ENCODE data around the gene WDFY2.
"Not testable (repeated sequence)": the region's sequence is repeated elsewhere in the genome, so short reads cannot be mapped to it uniquely, and the experiment has no call there.

Gene WDFY2

DNA sequence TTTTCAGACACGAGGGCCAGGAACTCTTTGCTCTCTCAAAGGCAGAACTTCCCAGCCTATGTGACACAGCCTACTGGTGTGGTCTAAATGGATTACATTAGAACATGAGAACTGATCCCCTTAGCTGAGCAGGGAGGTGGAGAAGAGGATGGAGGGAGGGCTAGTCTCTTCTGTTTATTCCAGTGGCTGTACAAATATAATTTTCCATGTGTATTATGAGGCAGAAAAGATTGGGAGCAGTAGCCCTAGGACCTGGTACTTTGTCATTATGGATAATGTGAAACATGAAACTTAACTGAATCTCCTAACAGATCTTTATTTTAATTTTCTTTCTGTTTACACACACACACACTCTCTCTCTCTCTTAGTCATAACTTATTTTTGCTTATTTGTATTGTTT, 82.1 kb downstream of the WDFY2 start:
- DNase-seq (ENCODE audit: low spot score), result no peak

GRCh38 chr13:51666839-51667238, 82.6 kb downstream of the WDFY2 start:
- no peak for DNase-seq (ENCODE audit: low spot score)

GRCh38 chr13:51668580-51669195, 84.4 kb downstream of the WDFY2 start:
- no peak for DNase-seq (ENCODE audit: low spot score)

GRCh38 chr13:51673165-51673564, 88.9 kb downstream of the WDFY2 start:
- no peak for DNase-seq (ENCODE audit: low spot score)

DNA sequence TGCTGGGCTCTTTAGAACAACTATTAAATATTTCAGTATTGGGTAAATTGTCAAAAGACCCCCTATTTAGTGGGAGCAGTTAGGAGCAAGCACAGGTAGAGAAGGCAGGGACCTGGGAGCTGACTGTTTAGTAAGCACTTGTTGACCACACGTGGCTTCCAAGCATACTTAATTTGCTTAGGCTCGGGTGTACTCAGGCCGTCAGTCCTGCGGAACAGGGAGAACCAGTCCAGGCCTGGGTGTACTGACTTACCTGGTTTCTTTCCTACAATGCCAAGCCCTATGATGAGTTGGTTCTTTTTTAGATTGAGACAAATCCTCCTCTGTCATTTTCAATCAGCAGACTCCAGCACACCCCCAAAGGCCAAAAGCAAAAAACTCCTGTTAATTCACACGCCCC, 90.0 kb downstream of the WDFY2 start:
- DNase-seq (ENCODE audit: low spot score), result no peak

- no peak for DNase-seq (ENCODE audit: low spot score)
Measured at GRCh38 chr13:51675385-51675784, 91.1 kb downstream of the WDFY2 start.

- no peak for DNase-seq (ENCODE audit: low spot score)
Measured at GRCh38 chr13:51675877-51676276, 91.6 kb downstream of the WDFY2 start.

DNA sequence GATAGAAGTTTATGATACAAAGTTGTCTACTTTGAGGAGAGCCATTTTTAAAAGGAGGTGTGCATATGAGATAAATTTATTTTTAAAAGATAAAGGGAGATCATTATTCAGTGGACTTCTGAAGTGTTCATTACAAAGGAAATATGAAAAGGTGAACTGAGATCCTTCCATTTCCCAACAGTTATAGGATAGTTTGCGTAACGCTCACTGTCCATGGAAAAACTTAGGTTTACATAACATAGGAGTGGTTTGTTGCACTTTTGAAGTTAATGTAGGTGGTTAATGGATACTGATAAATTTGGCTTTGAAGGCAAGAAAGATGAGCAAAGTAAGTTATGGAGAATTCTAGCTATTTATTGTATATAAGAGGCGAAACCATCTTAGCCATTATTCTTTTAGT, 92.5 kb downstream of the WDFY2 start:
- no peak for DNase-seq (ENCODE audit: low spot score)

- no peak for DNase-seq (ENCODE audit: low spot score)
Measured at GRCh38 chr13:51678420-51678819, 94.2 kb downstream of the WDFY2 start.

- DNase-seq (ENCODE audit: low spot score), result no peak
Measured at GRCh38 chr13:51679616-51680015, 95.4 kb downstream of the WDFY2 start.

- no peak for DNase-seq (ENCODE audit: low spot score)
Measured at GRCh38 chr13:51681037-51681678, 96.9 kb downstream of the WDFY2 start.

DNA sequence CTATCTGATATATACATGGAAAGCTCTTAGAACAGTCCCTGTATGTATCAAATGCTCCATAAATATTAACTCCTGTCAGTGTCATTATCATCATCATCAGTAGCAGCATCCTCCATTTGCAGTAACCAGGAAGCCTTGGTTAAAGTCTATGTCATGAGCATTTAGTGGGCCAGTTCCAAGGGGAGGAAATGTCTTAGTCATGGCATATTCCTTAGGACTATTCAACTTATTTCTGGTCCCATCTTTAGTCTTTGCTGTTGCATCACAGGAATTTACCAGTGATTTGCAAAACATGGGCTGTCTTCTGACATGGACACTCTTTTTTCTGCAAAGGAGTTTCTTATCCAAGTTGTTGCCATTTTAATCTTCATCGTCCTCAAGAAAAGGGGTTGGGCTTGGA, 98.4 kb downstream of the WDFY2 start:
- DNase-seq (ENCODE audit: low spot score), result no peak

DNA sequence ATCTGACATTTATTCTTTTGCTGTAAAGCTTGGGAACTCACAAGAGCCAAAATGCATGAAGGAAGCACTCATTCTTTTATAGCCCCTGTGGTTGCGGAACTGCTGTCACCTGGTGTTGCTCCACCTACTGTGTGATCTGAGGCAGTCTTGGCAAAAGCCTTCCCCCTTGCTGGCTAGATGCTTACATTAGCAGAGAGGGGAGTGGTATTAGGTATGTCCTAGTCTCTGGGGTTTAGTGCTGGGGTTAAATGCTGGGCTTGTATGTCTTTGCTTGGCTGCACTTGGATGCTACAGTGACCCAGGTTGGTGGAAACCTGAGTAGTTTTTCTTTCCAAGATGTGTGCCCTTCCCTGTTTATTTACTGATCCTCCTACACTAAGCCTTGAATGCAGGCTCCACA, 99.3 kb downstream of the WDFY2 start:
- DNase-seq (ENCODE audit: low spot score), result no peak

- no peak for DNase-seq (ENCODE audit: low spot score)
Measured at GRCh38 chr13:51684076-51684475, 99.8 kb downstream of the WDFY2 start.

DNA sequence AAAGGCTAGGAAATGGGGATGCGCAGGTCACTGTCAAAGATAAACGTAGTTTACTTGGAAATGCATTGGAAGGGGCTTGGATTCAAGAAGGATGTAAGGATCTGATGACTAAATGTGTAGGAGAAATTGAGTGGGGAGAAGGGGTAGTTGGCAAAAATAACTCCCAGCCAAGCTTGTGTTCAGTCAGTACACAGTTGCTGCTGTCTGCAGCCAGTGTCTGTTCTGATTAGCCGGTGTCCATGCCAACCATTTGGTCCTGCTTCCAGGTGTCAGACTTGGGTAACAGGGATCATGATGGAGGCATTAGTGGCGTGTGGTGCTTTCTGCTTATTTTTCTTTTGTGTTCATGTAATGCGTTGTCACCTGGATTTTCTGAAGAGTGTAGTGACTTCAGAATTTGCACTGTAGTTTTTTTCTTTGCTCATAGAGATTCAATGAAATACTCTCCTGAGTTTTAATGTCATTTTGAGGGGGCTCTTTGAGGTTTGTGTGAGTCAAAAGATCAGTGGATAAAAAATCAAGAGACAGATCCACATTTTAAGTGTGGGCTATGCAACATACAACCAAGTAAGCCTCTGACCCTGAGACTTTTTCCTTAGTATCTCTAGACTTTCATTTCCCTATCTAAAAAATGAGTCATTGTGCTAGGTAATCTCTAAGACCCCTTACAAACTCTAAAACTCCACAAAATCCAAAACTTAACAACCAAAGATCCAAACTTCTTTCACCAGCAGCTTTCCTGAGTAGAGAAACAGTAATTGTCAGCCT, 103.9 kb downstream of the WDFY2 start:
- no peak for DNase-seq (ENCODE audit: low spot score)

DNA sequence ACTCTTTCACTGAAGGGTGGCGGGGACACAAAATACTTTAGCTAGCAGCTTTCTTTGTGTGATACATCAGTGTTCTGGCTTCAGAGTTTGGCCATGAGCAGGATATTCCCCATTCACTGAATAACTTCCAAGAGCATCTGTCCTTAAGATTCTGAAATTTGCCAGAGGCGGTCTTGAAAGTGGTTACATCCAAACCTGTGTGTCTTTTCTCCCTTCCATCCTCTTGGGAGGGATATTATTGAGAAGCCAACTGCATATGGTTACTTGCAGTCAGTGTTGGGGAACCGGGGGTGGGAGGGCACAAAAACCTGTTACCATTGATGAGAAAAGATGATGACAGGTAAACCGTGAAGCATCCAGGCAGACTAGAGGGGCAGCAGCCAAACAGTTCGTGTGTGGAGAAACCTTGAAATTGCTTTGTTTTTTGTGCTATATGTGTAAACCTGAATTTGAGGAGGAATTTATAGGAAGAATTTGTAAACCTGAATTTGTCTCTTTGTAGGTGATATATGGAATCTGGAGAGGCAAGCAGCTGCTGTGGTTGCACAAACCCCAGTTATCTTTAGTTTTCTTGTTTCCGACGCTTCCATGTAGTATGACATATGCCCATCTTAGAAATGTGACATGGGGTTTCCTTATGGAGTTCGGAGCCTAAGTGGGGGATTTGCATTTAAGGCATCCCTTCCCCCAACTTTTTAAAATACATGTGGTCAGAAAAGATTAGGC, 104.8 kb downstream of the WDFY2 start:
- no peak for DNase-seq (ENCODE audit: low spot score)

DNA sequence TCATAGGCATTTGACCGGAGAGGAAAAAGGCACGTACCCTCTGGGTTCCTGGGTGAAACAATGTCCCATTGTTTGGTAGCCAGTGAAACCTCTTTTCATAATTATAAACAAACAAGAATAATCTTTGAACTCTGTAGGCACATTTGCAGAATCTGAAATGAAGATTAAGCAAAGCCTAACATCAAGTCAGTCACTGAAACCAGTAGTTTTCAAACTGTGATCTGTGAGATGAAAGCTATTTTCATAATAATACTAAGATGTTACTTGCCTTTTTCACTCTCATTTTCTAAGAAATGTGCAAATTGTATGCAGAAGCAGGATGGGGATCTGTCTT, 105.4 kb downstream of the WDFY2 start:
- no peak for DNase-seq (ENCODE audit: low spot score)

DNA sequence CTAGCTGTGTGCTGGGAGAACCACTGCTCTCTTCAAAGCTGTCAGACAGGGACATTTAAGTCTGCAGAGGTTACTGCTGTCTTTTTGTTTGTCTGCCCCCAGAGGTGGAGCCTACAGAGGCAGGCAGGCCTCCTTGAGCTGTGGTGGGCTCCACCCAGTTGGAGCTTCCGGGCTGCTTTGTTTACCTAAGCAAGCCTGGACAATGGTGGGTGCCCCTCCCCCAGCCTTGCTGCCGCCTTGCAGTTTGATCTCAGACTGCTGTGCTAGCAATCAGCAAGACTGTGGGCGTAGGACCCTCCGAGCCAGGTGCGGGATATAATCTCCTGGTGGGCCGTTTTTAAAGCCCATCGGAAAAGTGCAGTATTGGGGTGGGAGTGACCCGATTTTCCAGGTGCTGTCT, 111.4 kb downstream of the WDFY2 start:
- DNase-seq (ENCODE audit: low spot score), result not testable (repeated sequence)

- DNase-seq (ENCODE audit: low spot score), result no peak
Measured at GRCh38 chr13:51697181-51697580, 112.9 kb downstream of the WDFY2 start.

- no peak for DNase-seq (ENCODE audit: low spot score)
Measured at GRCh38 chr13:51697855-51698254, 113.6 kb downstream of the WDFY2 start.

DNA sequence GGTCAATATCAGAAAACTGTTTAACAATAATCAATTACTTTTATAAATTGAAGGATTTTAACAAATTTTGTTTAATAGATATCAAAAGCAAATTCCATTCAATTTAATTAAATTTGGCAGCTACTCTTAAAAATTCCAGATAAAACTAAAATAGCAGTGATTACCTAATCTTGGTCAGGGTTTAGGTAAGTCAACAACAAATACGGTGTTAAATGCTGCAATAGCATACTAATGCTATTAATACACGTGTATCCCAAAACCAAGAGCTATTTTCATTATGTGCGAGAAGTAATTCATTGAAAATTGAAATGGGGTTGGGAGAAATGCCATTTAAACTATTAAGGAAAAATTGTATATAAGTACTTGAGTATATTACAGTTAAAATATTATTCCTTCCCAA, 114.1 kb downstream of the WDFY2 start:
- no peak for DNase-seq (ENCODE audit: low spot score)

DNA sequence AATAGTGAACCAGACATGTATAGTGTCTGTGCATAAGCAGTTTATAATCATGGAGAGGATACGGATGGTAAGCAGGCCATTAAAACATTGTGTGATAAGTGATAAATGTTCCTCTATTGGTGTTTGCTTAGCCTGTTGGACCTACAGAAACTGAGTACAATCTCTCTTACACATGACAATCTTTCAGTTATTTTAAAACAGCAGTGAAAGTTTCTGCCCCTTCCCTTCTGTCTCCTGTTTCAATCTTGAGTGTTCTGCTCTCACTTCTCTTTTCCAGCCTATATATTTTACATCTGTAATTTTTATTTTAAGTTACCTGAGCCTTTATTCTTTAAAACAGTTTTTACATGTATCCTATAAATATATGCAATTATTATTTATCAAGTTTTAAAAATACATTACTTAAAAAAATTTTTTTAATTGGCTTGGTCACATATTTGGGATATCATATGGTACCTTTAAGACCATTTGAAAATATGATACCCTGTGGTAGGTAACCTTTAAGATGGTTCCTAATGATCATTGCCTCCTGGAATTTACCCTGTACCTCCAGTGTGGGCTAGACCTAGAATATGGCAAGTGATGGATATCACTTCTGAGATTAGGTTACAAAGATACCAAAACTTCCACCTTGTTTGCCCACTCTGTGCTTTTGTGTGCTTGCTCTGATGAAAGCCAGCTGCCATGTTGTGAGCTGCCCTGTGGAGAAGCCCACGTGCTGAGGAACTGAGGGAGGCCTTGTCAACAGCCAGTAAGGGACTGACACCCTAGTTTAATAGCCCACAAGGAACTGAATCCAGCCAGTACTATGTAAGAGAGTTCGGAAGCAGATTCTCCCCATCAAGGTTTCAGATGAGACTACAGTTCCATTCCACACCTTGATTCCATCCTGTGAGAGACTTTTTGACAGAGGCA, 120.4 kb downstream of the WDFY2 start:
- DNase-seq (ENCODE audit: low spot score), result no peak

Data from LoVo (cell line).